Stimulated activated CD4-positive, alpha-beta T cell treated with anti-CD3 and anti-CD28 coated beads, Interleukin-15, amount 100 ng/mL, for 24 hours (primary cell): Measurements from ENCODE around the gene TAS2R41.

Experiments used
- DNase-seq: peaks from one replicate; pipeline ENCODE4 v3.0.0-alpha.2; 2020

Gene TAS2R41

DNA sequence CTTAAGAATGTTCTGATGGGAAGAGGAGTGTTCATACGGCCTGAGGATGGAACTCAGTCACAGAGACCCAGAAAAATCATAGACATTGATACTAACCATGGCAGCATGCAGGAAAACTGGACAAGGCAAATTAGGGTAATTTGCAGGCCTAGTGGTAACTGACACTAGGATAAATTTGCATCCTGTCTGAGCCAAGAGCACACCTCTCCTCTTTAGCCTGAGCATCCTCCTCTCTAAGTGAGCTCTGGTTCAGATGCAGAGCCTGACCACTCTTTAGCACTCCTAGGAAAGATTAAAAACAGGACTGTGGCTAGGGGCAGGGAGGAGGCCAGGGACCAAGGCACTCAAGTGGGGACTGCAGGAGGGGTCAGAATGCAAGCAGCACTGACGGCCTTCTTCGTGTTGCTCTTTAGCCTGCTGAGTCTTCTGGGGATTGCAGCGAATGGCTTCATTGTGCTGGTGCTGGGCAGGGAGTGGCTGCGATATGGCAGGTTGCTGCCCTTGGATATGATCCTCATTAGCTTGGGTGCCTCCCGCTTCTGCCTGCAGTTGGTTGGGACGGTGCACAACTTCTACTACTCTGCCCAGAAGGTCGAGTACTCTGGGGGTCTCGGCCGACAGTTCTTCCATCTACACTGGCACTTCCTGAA, at the start of gene TAS2R41:
Gene TAS2R41, plus strand, starts transcription at position 373 of the 650 bp plus-strand sequence. Its CDS starts 0 bp downstream, at position 373.
- no peak for DNase-seq

DNA sequence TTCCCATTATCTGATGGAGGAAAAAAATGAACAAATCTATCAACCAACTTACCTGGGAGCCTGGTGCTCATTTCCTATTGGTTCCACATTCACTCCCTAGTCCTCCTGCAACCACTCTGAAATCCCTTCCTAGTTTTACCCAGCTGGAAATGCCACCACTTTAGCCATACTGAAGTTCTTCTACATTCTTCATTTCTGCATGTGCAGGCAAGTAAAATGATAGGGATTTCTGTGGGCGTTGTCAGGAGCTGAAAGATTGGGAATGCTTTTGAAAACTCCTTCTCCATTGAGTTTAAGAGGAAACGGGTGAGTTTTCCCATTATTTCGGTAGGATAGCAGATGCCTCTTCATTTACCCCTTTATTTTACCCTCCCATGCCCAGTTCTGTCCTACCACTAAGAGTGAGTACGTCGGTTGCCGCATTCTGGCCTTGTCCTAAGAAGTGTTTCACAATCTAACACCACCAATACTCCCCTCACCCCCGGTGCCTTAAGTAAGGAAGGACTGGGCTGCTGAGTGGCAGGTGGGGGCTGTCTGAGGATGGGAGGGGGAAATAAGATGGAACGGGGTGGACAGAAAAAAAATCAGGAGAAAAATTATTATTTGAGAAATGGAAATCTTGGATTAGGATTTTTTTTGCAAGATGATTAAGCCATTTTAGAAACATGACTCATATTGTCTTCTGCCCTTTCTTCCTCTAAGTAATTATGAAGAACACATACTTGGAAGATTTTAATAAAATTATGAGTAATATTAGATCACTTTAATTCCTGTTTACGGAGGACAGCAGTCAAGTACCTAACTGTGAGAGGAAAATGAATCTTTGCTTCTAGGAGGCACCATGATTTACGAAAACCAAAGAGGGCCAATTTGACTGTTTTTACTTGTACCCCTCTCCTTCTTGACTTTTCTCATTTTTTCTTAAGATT, 47.6 kb upstream of the TAS2R41 start:
- DNase-seq = no peak

DNA sequence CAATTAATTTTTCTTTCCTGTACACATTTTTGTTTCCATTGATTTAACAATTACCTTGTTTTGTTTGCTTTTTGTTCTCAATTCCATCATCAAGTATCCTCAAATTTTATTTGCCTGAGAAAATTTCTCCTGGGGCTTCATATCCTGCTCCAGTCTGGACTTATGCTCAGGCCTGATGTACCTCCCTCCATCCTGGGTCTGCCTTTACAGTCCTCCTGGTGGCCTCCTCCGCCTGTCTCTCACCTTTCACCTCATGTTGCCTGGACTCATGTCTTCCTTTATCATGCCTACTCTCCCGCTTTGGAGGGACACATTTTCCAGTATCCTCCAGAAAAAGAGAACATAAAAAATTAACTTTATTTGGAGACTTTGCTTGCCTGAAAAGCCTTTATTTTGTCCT, 46.6 kb upstream of the TAS2R41 start:
- DNase-seq = no peak

- DNase-seq = no peak
Measured at GRCh38 chr7:143433759-143434158, 43.9 kb upstream of the TAS2R41 start.

GRCh38 chr7:143434660-143435059, 43.0 kb upstream of the TAS2R41 start:
- DNase-seq = no peak

GRCh38 chr7:143435266-143435665, 42.4 kb upstream of the TAS2R41 start:
- DNase-seq = no peak

- DNase-seq = no peak
Measured at GRCh38 chr7:143436325-143436946, 41.2 kb upstream of the TAS2R41 start.

- DNase-seq = no peak
Measured at GRCh38 chr7:143437578-143437977, 40.1 kb upstream of the TAS2R41 start.

DNA sequence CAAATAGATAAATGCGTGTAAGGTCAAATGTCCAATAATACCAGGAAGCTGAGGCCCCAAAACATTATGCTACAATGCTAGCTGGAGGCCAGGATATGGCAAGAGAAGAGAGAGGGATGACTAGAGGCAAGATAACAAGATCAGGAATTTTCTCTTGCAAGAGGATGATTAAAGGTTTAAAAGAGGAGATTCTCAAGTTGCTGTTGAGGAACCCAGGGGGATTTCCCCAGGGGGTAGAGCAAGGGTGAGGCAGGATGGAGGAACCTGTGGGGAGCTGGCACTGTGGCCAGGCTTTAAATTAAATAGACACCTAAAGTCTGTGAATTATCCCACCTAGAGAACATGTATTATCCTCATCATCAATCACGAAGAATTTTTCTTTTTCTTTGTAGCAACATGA, 37.8 kb upstream of the TAS2R41 start:
- no peak for DNase-seq

GRCh38 chr7:143443153-143443552, 34.5 kb upstream of the TAS2R41 start, which contains the start of gene TAS2R60:
TSS of gene TAS2R60 (plus strand) at chr7:143443453. CDS start at chr7:143443453, 0 bp downstream.
- DNase-seq = no peak

DNA sequence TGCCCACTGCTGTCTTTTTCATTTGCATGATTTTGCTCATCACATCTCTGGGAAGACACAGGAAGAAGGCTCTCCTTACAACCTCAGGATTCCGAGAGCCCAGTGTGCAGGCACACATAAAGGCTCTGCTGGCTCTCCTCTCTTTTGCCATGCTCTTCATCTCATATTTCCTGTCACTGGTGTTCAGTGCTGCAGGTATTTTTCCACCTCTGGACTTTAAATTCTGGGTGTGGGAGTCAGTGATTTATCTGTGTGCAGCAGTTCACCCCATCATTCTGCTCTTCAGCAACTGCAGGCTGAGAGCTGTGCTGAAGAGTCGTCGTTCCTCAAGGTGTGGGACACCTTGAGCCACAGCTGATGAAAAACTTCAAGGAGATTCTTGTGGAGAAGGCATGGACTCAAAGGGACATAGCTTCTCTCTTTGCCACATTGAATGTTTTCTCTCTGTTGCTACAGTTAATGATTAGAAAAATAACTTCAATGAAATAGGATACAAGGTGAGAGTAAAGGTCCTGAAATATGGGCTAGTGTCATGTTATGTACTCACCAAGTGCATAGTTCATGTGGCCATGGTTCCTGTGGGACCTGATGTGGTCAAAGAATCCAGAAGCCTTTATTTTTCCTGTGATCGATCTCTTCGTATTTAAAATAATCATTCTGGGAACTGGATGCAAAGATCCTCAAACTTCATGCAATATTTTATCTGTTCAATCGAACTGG, 33.5 kb upstream of the TAS2R41 start:
- DNase-seq = no peak

- no peak for DNase-seq
Measured at GRCh38 chr7:143444785-143445184, 32.9 kb upstream of the TAS2R41 start.

GRCh38 chr7:143447466-143447865, 30.2 kb upstream of the TAS2R41 start:
- DNase-seq = no peak

- DNase-seq = no peak
Measured at GRCh38 chr7:143448429-143448828, 29.2 kb upstream of the TAS2R41 start.

GRCh38 chr7:143449793-143450192, 27.9 kb upstream of the TAS2R41 start:
- no peak for DNase-seq

DNA sequence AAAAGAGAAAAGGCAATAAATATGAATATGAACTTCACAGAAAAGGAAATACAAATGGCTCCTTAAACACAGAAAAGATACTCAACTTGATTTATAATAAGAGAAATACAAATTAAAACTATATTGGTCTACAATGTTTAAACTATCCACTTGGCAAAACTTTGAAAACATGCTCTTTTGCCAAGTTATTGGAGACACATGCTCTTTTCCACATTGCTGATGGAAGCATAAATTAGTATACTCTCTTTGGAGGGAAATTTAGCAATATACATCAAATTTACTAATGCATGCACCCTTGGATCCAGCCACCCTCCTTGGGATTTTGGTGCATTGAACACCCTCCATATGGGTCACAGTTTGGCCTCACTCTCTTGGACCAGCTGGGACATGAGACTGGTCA, 26.6 kb upstream of the TAS2R41 start:
- DNase-seq = no peak

GRCh38 chr7:143451746-143452145, 25.9 kb upstream of the TAS2R41 start:
- DNase-seq = no peak

DNA sequence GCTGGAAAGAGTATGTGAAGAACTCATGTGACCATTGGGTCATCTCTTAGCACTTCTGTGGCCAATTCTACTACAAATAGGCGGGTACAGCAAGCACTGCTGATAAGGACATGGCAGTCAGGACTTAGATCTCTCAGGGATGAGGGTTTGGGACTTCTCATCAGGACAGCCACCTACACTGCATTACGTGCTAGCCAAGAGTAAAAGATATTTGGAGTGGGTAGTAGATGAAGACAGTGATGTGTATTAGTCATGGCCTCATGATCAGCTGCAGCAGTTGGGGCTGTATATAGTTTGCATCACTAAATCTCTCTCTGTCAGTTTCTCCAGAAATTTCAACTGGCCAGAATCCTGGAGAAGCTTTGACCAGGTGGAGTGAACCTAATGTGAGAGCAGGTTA, 25.2 kb upstream of the TAS2R41 start:
- DNase-seq = no peak

- no peak for DNase-seq
Measured at GRCh38 chr7:143454091-143454680, 23.5 kb upstream of the TAS2R41 start.

- no peak for DNase-seq
Measured at GRCh38 chr7:143455491-143455890, 22.2 kb upstream of the TAS2R41 start.

DNA sequence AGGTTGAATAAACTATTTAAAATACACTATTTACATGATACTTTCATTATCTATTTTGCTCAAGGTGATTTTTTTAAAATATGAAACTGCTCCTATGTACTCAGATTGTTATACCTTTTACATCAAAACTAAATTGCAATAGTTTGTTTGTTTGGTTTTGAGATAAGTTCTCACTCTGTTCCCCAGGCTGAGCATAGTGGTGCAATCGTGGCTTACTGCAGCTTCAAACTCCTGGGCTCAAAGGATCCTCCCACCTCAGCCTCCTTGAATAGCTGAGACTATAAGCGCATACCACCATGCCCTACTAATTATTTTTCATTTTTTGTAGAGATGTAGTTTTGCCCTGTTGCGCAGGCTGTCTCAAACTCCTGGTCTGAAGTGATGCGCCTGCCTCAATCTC, 21.7 kb upstream of the TAS2R41 start:
- no peak for DNase-seq

- no peak for DNase-seq
Measured at GRCh38 chr7:143456992-143457793, 20.5 kb upstream of the TAS2R41 start.
